Hepatocyte (in vitro differentiated cells): Measurements from ENCODE around the gene TCEA3. TPM values are rescaled to one million over a fixed set of nuclear protein-coding genes. Genes with fewer than 3 reads are reported as not detected.
"Not testable (repeated sequence)": the region's sequence is repeated elsewhere in the genome, so short reads cannot be mapped to it uniquely, and the experiment has no call there.

ENCODE experiments used
- DNase-seq: peaks from one replicate; pipeline ENCODE4 v3.0.0-alpha.2; 2016; ENCODE audit warnings: low spot score
- H2AFZ ChIP-seq: fragments of 200-600 bp; sonication (generic); 2 replicates; pipeline ENCODE4 v1.6.0; 2016; ENCODE audit warnings: antibody characterized with exemption, mild to moderate bottlenecking
- H3K27ac ChIP-seq: fragments of 200-600 bp; sonication (generic); 2 replicates; pipeline ENCODE4 v1.5.1; 2016; ENCODE audit warnings: mild to moderate bottlenecking
- H3K27me3 ChIP-seq: fragments of 200-600 bp; sonication (generic); 2 replicates; pipeline ENCODE4 v1.6.1; 2016
- H3K36me3 ChIP-seq: fragments of 200-600 bp; sonication (generic); replicated peaks from 2 replicates; pipeline ENCODE4 v1.5.1; 2016; ENCODE audit warnings: low read depth; ENCODE audit not compliant: insufficient read depth
- H3K4me1 ChIP-seq: fragments of 200-600 bp; sonication (generic); 2 replicates; pipeline ENCODE4 v1.5.1; 2016; ENCODE audit warnings: mild to moderate bottlenecking, moderate library complexity; ENCODE audit not compliant: insufficient read depth
- H3K4me2 ChIP-seq: fragments of 200-600 bp; sonication (generic); 2 replicates; pipeline ENCODE4 v1.6.0; 2016
- H3K4me3 ChIP-seq: fragments of 200-600 bp; sonication (generic); 2 replicates; pipeline ENCODE4 v1.5.1; 2016; ENCODE audit warnings: mild to moderate bottlenecking
- H3K79me2 ChIP-seq: fragments of 200-600 bp; sonication (generic); 2 replicates; pipeline ENCODE4 v1.6.0; 2017; ENCODE audit warnings: mild to moderate bottlenecking
- H3K9me2 ChIP-seq: fragments of 200-600 bp; sonication (generic); replicated peaks from 2 replicates; pipeline ENCODE4 v1.6.0; 2017; ENCODE audit warnings: mild to moderate bottlenecking; ENCODE audit not compliant: insufficient read depth
- H3K9me3 ChIP-seq: fragments of 200-600 bp; sonication (generic); 2 replicates; pipeline ENCODE4 v1.5.1; 2016; ENCODE audit warnings: low read depth, mild to moderate bottlenecking
- H4K20me1 ChIP-seq: fragments of 200-600 bp; sonication (generic); 2 replicates; pipeline ENCODE4 v1.6.0; 2016; ENCODE audit warnings: mild to moderate bottlenecking; ENCODE audit not compliant: insufficient read depth, poor library complexity, severe bottlenecking
- CTCF ChIP-seq: fragments of 200-600 bp; sonication (generic); IDR thresholded peaks from 2 replicates; pipeline ENCODE4 v1.5.1; 2016; ENCODE audit warnings: antibody characterized with exemption, mild to moderate bottlenecking; ENCODE audit not compliant: poor library complexity
- EZH2 ChIP-seq: fragments of 200-600 bp; sonication (generic); IDR thresholded peaks from 2 replicates; pipeline ENCODE4 v1.6.1; 2016; ENCODE audit warnings: antibody characterized with exemption, mild to moderate bottlenecking, borderline replicate concordance
- EZH2phosphoT487 ChIP-seq: fragments of 200-600 bp; sonication (generic); IDR thresholded peaks from one replicate; pipeline ENCODE4 v1.6.1; 2018; ENCODE audit warnings: antibody characterized with exemption, mild to moderate bottlenecking, low read depth, moderate library complexity; ENCODE audit not compliant: unreplicated experiment, severe bottlenecking
- WGBS: methylation state at CpG from one replicate; pipeline ENCODE4 v1.1.6; 2016; ENCODE audit warnings: low lambda C conversion rate; ENCODE audit errors: missing lambda C conversion rate; 5-methylcytosine and 5-hydroxymethylcytosine counted together
- polyA plus RNA-seq: library from polyadenylated mRNA; unstranded; fragments of >200 nt; fragmentation: Nextera tagmentation; extraction: Ambion mirVana; gene quantifications from 2 replicates; pipeline ENCODE4 v1.2.1, GENCODE V29; 2016
- total RNA-seq: library from RNA; depleted of rRNA; stranded (reverse); fragments of >200 nt; gene quantifications from 2 replicates; pipeline ENCODE4 v1.2.3, GENCODE V29; 2014

The TCEA3 gene
- total and polyA plus RNA-seq, 2 experiments from 2014 or later: 30.2 to 31.2 TPM

GRCh38 chr1:23376890-23377811 is 47.4 kb downstream of the TCEA3 start:
- Histone ChIP-seq H3K79me2 (peaks cover 10% of the 10 kb centered on the region), H3K4me1 (peaks cover 5% of the 10 kb centered on the region), H3K9me2 (no peaks in the 10 kb centered on the region), H3K9me3 (no peaks in the 10 kb centered on the region), H2AFZ (no peak overlapping the region), H4K20me1 (no peaks in the 10 kb centered on the region), H3K27me3 (no peaks in the 10 kb centered on the region), H3K36me3 (no peaks in the 10 kb centered on the region), H3K4me3 (no peak overlapping the region), H3K4me2 (no peak overlapping the region), H3K27ac (peak overlapping the region; percentile 82)
- WGBS: 63% methylated on average over 19 of the region's 19 CpGs
- peak; percentile 49 for DNase-seq
- TF ChIP-seq CTCF: no peak
- no peak for TF ChIP-seq EZH2phosphoT487
- TF ChIP-seq EZH2: no peak

- H3K27me3 ChIP-seq, H2AFZ ChIP-seq, H3K27ac ChIP-seq, H3K9me3 ChIP-seq, H3K4me3 ChIP-seq, H3K4me2 ChIP-seq, H3K9me2 ChIP-seq, H3K36me3 ChIP-seq, H4K20me1 ChIP-seq, DNase-seq: not testable (repeated sequence)
- Histone ChIP-seq H3K4me1 (peaks cover 27% of the 10 kb centered on the region), H3K79me2 (peaks cover 28% of the 10 kb centered on the region)
- WGBS: 84% methylated on average over 12 of the region's 12 CpGs
Measured at GRCh38 chr1:23374079-23374735, 50.3 kb downstream of the TCEA3 start.

GRCh38 chr1:23371987-23372880 is 52.3 kb downstream of the TCEA3 start:
- H3K79me2 ChIP-seq: peaks cover 35% of the 10 kb centered on the region
- no peaks in the 10 kb centered on the region for H3K36me3 ChIP-seq
- H2AFZ ChIP-seq: no peak overlapping the region
- no peak overlapping the region for H3K4me2 ChIP-seq
- no peak overlapping the region for H3K4me3 ChIP-seq
- peaks cover 29% of the 10 kb centered on the region for H3K4me1 ChIP-seq
- 72% methylated on average over 10 of the region's 13 CpGs for WGBS
- H3K27me3 ChIP-seq: no peaks in the 10 kb centered on the region
- TF ChIP-seq CTCF: no peak
- no peak for TF ChIP-seq EZH2phosphoT487
- no peak for TF ChIP-seq EZH2
- peak overlapping the region; percentile 97 for H3K27ac ChIP-seq
- DNase-seq: no peak
- H4K20me1 ChIP-seq: no peaks in the 10 kb centered on the region
- H3K9me2 ChIP-seq: no peaks in the 10 kb centered on the region
- H3K9me3 ChIP-seq: no peaks in the 10 kb centered on the region
